ENCODE data around the gene ZNF844.

The ZNF844 gene

DNA sequence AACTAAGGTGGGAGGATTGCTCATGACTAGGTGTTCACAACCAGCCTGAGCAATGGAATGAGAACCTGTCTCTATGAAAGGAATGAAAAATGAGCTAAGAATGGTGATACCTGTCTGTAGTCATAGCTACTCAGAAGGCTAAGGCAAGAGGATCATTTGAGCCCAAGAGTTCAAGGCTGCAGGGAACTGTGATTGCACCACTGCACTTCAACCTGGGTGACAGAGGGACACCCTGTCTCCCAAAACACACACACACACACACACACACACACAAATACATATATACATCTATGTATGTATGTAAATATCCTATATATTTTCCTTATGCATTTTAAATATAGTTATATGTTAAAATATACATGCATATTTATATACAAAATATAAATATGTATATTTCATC is 21.6 kb upstream of the ZNF844 start:
- TF ChIP-seq, protein P1, sequence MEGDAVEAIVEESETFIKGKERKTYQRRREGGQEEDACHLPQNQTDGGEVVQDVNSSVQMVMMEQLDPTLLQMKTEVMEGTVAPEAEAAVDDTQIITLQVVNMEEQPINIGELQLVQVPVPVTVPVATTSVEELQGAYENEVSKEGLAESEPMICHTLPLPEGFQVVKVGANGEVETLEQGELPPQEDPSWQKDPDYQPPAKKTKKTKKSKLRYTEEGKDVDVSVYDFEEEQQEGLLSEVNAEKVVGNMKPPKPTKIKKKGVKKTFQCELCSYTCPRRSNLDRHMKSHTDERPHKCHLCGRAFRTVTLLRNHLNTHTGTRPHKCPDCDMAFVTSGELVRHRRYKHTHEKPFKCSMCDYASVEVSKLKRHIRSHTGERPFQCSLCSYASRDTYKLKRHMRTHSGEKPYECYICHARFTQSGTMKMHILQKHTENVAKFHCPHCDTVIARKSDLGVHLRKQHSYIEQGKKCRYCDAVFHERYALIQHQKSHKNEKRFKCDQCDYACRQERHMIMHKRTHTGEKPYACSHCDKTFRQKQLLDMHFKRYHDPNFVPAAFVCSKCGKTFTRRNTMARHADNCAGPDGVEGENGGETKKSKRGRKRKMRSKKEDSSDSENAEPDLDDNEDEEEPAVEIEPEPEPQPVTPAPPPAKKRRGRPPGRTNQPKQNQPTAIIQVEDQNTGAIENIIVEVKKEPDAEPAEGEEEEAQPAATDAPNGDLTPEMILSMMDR (IDR thresholded peaks at IDR 0.05; ENCODE audit: control insufficient read depth, insufficient read depth, low read depth, low read length, missing control alignments), result no peak
- H3K4me3 ChIP-seq (ENCODE audit: control insufficient read depth, low read depth, low read length), result no peak overlapping the region
- DNase-seq (ENCODE audit: low read depth), result no peak

DNA sequence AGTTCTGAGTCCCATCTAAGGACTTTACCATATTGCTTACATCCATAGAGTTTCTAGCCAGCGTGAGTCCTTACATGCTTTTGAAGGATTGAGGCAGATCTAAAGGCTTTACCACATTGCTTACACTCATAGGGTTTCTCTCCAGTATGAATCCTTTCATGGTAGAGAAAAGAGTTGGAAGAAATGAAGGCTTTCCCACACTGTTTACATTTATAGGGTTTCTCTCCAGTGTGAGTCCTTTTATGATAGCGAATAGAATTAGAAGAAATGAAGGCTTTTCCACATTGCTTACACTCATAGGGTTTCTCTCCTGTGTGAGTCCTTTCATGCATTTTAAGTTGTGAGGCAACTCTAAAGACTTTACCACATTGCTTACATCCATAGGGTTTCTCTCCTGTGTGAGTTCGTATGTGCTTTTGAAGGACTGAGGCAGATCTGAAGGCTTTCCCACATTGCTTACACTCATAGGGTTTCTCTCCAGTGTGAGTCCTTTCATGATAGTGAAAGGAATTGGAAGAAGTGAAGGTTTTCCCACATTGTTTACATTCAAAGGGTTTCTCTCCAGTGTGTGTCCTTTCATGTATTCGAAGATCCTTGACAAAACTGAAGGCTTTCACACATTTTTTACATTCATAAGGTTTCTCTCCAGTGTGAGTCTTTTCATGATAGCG is 20.6 kb upstream of the ZNF844 start:
- H3K4me3 ChIP-seq (ENCODE audit: control insufficient read depth, low read depth, low read length), result no peak overlapping the region
- TF ChIP-seq, protein P1 (IDR thresholded peaks at IDR 0.05; ENCODE audit: control insufficient read depth, insufficient read depth, low read depth, low read length, missing control alignments), result no peak

DNA sequence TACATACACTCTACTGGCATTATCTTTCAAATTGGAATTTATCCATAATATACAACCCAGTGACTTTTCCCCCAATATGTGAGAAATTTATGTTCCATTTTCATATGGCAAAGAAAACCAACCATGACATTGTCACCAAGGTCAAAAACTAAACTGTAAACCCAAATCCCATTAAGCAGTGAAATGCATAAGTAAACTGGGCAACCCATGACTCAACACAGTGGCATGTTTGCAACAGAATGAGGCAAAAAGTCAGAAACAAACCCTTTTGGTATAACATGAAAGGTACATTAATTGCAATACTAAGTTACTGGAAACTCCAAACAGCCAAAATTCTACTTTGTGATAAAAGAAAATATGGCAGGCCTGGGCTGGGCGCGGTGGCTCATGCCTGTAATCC is 16.7 kb upstream of the ZNF844 start:
- H3K4me3 ChIP-seq (ENCODE audit: control insufficient read depth, low read depth, low read length), result no peak overlapping the region
- TF ChIP-seq, protein P1 (IDR thresholded peaks at IDR 0.05; ENCODE audit: control insufficient read depth, insufficient read depth, low read depth, low read length, missing control alignments), result no peak
- no peak for DNase-seq (ENCODE audit: low read depth)

More for the DNA sequence above, 20.6 kb upstream of the ZNF844 start:
- DNase-seq (ENCODE audit: low read depth), result no peak

DNA sequence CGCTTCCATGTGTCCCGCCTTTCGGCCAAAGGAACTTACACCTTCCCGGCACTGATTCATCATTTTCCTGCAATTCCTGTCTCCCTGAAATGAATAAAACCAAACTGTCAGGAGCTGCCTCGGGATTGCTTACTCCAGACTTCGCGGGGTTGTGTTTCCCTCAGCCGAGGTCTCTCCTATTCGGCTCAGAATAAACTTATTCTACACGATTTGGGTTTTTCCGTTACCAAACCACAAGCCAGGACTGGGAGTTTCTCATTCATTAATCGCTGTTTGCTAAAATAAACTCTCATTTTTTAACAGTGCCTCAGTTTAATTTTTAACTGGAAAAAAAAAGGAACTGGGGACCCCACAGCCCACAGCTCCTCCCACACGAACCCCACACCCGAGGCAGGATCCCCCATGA is 12.4 kb upstream of the ZNF844 start:
- TF ChIP-seq, protein P1 (IDR thresholded peaks at IDR 0.05; ENCODE audit: control insufficient read depth, insufficient read depth, low read depth, low read length, missing control alignments), result no peak
- no peak for DNase-seq (ENCODE audit: low read depth)
- peak overlapping the region; percentile 56 for H3K4me3 ChIP-seq (ENCODE audit: control insufficient read depth, low read depth, low read length)

DNA sequence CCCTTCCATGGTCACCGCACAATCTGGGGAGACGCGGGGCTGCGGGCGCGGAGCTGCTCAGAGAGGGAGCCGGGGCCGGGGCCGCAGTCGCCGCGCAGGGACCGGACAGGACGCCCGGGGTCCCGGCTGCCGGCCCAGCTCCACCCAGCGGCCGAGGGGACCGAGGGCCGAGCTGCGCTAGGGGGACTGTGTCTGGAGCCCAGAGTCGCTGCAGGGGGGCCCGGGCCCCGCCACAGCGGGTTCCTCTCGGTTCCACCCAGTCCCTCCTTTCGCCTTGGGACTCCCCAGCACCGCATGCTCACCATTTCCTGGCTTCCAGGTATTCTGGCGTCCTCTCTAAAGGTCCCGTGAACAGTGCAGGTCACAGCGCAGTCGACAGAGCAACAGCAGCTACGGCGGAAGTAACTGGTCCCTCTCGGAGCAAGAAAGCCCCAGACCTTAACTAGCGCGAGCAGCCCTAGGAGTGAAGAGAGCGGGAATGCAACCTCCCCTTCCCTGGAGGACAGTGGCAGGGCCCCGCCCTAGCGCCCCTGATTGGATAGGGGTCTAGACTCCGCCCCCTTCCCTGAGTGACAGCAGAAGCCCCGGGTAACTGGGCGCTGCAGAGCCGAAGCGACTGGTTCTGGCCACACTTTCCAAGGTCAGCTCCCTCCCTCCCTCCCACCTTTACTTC is 11.9 kb upstream of the ZNF844 start, which contains the start of gene ZNF878:
Gene ZNF878 (minus strand): TSS at position 465 of the 673 bp plus-strand sequence. CDS start 160 bp downstream, at position 305.
- peak within 1 kb of the TSS; percentile 56 for H3K4me3 ChIP-seq (ENCODE audit: control insufficient read depth, low read depth, low read length)
- DNase-seq (ENCODE audit: low read depth), result no peak
- TF ChIP-seq, protein P1 (IDR thresholded peaks at IDR 0.05; ENCODE audit: control insufficient read depth, insufficient read depth, low read depth, low read length, missing control alignments), result no peak

DNA sequence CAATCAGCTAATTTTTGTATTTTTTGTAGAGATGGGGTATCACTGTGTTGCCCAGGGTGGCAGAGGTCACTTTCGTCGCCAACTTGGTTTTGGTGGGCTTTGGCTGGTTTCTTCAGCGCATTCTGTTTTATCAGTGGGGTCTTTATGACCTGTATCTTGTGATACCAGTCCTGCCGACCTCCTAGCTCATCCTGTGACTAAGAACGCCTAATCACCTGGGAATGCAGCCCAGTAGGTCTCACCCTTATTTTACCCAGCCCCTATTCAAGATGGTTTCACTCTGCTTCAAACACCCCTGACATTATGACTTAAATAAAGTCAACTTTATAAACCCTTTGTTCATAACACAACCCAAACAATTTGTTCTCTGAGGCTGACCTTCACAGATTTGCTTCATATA is 8.7 kb upstream of the ZNF844 start:
- no peak for DNase-seq (ENCODE audit: low read depth)
- TF ChIP-seq, protein P1 (IDR thresholded peaks at IDR 0.05; ENCODE audit: control insufficient read depth, insufficient read depth, low read depth, low read length, missing control alignments), result no peak

More for the DNA sequence above, 8.7 kb upstream of the ZNF844 start:
- no peak overlapping the region for H3K4me3 ChIP-seq (ENCODE audit: control insufficient read depth, low read depth, low read length)

Measured in AG09309 (cell line).